ENCODE measurements around the gene NUAK1. TPM values are rescaled to one million over a fixed set of nuclear protein-coding genes. Genes with fewer than 3 reads are reported as not detected.

NUAK1 gene
- total RNA-seq, 4 donors from 2014 or later: 1.1 to 5.1 (median 2.3) TPM

GRCh38 chr12:106088246-106088808 is 50.4 kb downstream of the NUAK1 start:
- Histone ChIP-seq H3K4me1 (peaks cover 0 to 62% (median 25%) of the 10 kb centered on the region in 3 donors), H3K9me3 (no peaks in the 10 kb centered on the region), H3K4me3 (no peak overlapping the region), H3K27ac (peak overlapping the region in 3 of 4 donors; percentile 57 to 88 (median 76)), H3K27me3 (no peaks in the 10 kb centered on the region), H3K36me3 (peaks cover 0 to 7% (median 0%) of the 10 kb centered on the region in 3 donors)
- intact Hi-C loops (cut with DNase I): no loop called here
- TF ChIP-seq POLR2A (IDR thresholded peaks at IDR 0.05) (no peak), CTCF (IDR thresholded peaks at IDR 0.05) (no peak)
- WGBS, 2 donors: 57 to 66% methylated on average over 4 of the region's 4 CpGs
- no peak for DNase-seq

GRCh38 chr12:106086696-106087095 is 52.1 kb downstream of the NUAK1 start:
- H3K4me1 ChIP-seq: peaks cover 0 to 52% (median 25%) of the 10 kb centered on the region in 3 donors
- TF ChIP-seq POLR2A (IDR thresholded peaks at IDR 0.05) (no peak), CTCF (IDR thresholded peaks at IDR 0.05) (no peak)
- no peak for DNase-seq
- 93 to 94% methylated on average over 15 to 19 of the region's 19 CpGs for WGBS, 2 donors
- H3K27ac ChIP-seq: no peak overlapping the region
- no peak overlapping the region for H3K4me3 ChIP-seq
- peaks cover 0 to 14% (median 0%) of the 10 kb centered on the region in 3 donors for H3K36me3 ChIP-seq
- H3K9me3 ChIP-seq: no peaks in the 10 kb centered on the region
- intact Hi-C loops (cut with DNase I): no loop called here
- no peaks in the 10 kb centered on the region for H3K27me3 ChIP-seq

GRCh38 chr12:106085213-106085612 is 53.5 kb downstream of the NUAK1 start:
- no peak overlapping the region for H3K4me3 ChIP-seq
- intact Hi-C loops (cut with DNase I): no loop called here
- 51 to 75% methylated on average over 2 of the region's 2 CpGs for WGBS, 2 donors
- peaks cover 0 to 49% (median 20%) of the 10 kb centered on the region in 3 donors for H3K4me1 ChIP-seq
- peak overlapping the region in 1 of 4 donors; percentile 40 for H3K27ac ChIP-seq
- TF ChIP-seq CTCF (IDR thresholded peaks at IDR 0.05) (no peak), POLR2A (IDR thresholded peaks at IDR 0.05) (no peak)
- DNase-seq: no peak
- H3K36me3 ChIP-seq: peaks cover 0 to 21% (median 0%) of the 10 kb centered on the region in 3 donors
- no peaks in the 10 kb centered on the region for H3K27me3 ChIP-seq
- no peaks in the 10 kb centered on the region for H3K9me3 ChIP-seq

- no peak overlapping the region for H3K4me3 ChIP-seq
- intact Hi-C loops (cut with DNase I): no loop called here
- H3K36me3 ChIP-seq: peaks cover 0 to 21% (median 0%) of the 10 kb centered on the region in 3 donors
- no peak for DNase-seq
- TF ChIP-seq CTCF (IDR thresholded peaks at IDR 0.05): no peak
- no peak for TF ChIP-seq POLR2A (IDR thresholded peaks at IDR 0.05)
- H3K27ac ChIP-seq: peak overlapping the region in 2 of 4 donors; percentile 40 to 58
- WGBS, 2 donors: 59 to 69% methylated on average over 3 of the region's 3 CpGs
- no peaks in the 10 kb centered on the region for H3K9me3 ChIP-seq
- no peaks in the 10 kb centered on the region for H3K27me3 ChIP-seq
- peaks cover 0 to 49% (median 22%) of the 10 kb centered on the region in 3 donors for H3K4me1 ChIP-seq
Observed at GRCh38 chr12:106084759-106085158, 54.0 kb downstream of the NUAK1 start.

GRCh38 chr12:106084014-106084671 is 54.6 kb downstream of the NUAK1 start:
- Histone ChIP-seq H3K36me3 (peaks cover 0 to 21% (median 0%) of the 10 kb centered on the region in 3 donors), H3K9me3 (no peaks in the 10 kb centered on the region), H3K4me1 (peaks cover 0 to 49% (median 18%) of the 10 kb centered on the region in 3 donors), H3K4me3 (no peak overlapping the region), H3K27ac (peak overlapping the region in 2 of 4 donors; percentile 40 to 58), H3K27me3 (no peaks in the 10 kb centered on the region)
- intact Hi-C loops (cut with DNase I): no loop called here
- 53 to 59% methylated on average over 7 to 10 of the region's 10 CpGs for WGBS, 2 donors
- no peak for DNase-seq
- TF ChIP-seq CTCF (IDR thresholded peaks at IDR 0.05) (no peak), POLR2A (IDR thresholded peaks at IDR 0.05) (no peak)

Measured in esophagus squamous epithelium (tissue), 5 donors.